Islet precursor cell (in vitro differentiated cells): Measurements from ENCODE around the gene PAX6.
"Not testable (repeated sequence)": the region's sequence is repeated elsewhere in the genome, so short reads cannot be mapped to it uniquely, and the experiment has no call there.

Source experiments
- DNase-seq: peaks from one replicate; pipeline ENCODE4 v3.0.0-alpha.2; 2018

Gene PAX6

DNA sequence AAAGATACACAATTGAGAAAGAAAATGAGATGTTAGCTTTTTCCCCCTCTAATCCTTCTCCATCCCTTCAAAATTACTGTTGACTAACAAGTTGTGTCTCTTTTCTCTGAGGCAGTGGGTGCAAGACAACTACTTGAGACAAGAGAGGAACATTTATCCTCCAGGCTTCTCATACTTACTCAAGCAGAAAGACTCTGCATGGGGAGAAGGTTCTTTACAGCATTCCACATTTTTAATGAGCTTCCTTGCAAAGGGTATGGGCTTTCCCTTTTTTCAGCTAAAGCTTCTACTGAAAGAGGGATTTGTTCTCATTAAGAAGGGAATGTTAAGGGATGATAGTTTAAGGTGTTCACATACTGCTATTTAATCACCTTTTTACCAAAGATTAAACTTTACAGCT is 47.8 kb downstream of the PAX6 start:
- DNase-seq, result no peak

GRCh38 chr11:31761636-31762035 is 49.5 kb downstream of the PAX6 start:
- DNase-seq, result no peak

DNA sequence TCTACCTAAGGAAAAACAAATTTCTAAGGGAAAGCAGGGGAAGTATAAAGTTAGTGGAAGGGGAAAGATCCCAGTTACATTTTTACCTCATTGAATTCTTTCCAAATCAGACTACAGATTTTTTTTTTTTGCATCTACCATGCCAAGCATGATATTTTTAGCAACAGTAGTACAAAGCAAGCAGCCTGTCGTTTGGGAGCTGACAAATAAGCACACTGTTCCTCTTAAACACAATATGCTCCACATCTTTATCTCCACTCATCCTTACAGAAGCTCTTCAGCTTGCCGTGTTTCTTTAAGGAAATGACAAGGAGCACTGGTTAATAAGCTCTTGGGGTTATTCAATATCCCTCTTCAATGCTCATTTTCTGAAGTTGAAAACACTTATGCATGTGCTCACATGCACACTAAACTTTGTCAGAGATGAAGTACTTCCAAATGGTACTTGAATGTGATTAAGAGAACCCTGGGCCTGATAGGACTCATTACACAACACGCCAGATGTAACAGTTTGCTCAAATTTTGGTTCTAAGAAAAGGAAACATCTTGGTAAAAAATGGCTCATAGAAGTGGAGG is 53.8 kb downstream of the PAX6 start:
- DNase-seq, result no peak

- DNase-seq, result no peak
These were observed 63.5 kb downstream of the PAX6 start for GRCh38 chr11:31747581-31747980.

GRCh38 chr11:31740731-31741368 is 70.3 kb downstream of the PAX6 start:
- not testable (repeated sequence) for DNase-seq

DNA sequence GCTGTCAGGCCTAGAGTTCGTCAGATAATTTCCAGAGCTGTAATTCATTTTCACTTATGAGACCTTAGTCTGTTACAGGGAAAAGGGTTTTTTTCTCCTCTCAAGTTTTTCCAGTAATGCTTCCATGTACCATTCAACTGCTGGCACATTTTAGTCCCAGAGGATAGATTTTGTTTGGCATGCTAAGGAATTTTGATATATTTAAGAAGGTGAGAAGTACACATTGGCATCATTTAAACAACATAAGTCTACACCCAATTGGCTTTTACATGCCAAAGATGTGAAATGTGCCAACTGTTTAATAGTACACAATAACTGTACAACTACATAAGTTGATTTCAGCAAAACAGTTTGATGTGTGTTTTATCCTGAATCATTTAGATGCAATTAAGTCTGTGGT is 71.0 kb downstream of the PAX6 start:
- DNase-seq, result no peak
